KBM-7 (cell line): ENCODE results near the gene SPINT2.

Source experiments
- DNase-seq: peaks from one replicate; pipeline ENCODE4 v3.0.0-alpha.2; 2015
- in situ Hi-C: fragments of 300-500 bp; cut with MboI; formaldehyde crosslinking; loops from 2 replicates; pipeline ENCODE4 v1.14.3; 2020; ENCODE audit warnings: low sequenced_read_pairs, low pct_unique_long_range_greater_than_20kb, mixed read lengths

SPINT2 gene

DNA sequence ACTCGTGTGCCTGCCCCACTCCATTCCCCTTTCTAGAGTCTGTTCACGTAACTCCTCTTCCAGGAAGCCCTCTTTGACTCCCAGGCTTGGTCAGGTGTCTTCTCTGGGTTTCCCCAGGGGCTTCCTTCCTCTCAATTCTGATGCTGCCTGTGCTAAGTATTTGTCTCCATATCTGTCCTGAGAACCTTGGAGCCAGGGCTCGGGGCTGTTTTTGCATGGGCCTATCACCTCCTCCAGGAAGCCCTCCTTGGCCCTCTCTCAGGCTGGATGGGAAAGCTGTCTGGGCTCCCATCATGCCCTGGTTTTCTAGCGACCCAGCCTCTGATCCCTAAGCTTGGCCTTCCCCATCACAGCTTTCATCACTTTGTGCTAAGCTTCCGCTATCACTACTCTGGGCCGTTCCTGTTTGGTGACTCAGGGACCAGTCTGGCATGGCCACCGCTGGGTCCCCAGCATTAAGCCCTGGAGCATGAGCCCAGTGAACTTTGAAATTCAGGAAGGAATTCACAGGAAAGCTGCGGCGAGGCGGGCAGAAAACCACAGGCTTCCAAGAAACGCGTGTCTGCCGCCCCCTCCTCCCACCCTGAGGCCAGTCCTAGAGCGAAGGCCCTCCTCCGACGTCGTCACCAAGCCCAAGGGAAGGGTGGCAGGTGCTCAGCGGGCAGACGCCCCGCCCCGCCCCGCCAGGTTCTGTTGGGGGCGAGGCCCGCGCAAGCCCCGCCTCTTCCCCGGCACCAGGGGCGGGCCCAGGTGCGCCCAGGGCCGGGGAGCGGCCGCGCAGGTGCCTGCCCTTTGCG, 486 bp upstream of the SPINT2 start:
- DNase-seq: peak; percentile 90
- in situ Hi-C loops: no loop called here

DNA sequence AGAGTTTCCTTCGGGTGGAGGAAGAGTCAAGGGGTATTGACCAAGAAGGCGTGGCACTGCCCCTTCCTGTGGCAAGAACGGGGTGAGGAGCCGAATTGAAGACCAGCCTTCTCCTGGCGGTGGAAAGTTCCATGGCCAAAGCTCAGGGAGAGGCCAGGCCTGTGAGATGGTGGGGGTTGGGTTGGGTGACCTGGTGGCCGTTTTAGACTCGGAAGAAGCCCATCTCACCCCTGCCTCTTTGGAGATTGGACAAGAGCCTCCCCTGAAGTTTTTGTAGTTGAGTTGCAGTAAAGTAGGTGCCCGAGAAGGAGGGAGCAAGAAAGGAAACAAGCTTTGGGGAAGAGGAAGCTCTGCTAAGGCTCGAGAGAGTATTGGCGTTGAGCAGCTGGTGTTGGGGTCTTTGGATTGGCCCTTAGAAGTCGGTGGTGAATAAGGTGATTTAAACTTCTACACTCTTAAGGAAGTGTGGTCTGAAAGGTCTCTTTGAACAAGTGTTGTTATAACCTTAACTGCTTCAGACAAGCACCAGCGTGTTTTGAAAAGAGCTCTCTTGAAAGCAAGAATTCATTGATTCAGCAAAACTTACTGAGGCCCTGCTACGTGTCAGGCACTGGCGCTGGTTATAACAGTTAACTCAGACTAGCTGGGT, 964 bp downstream of the SPINT2 start:
- DNase-seq: peak; percentile 81
- in situ Hi-C loops: no loop called here

DNA sequence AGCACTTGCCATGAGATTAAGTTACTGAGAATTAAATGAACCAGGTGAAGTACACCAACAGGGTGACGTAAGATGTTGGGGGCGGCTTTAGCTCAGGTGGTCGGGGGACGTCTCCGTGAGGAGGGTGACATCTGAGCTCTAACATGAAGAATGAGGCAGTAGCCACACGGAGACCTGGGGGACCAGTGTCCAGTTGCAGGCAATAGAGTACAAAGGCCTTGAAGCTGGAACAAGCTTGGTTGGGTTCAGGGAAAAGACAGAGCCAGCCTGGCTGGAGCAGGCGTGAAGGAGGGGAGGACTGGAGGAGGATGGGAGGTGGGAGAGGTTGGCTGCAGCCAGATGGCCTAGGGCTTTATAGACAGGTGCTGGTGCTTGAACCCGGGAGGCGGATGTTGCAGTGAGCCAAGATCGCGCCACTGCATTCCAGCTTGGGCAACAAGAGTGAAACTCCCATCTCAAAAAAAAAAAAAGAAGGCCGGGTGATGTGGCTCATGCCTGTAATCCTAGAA, 1.6 kb downstream of the SPINT2 start:
- no peak for DNase-seq
- in situ Hi-C loops: no loop called here

DNA sequence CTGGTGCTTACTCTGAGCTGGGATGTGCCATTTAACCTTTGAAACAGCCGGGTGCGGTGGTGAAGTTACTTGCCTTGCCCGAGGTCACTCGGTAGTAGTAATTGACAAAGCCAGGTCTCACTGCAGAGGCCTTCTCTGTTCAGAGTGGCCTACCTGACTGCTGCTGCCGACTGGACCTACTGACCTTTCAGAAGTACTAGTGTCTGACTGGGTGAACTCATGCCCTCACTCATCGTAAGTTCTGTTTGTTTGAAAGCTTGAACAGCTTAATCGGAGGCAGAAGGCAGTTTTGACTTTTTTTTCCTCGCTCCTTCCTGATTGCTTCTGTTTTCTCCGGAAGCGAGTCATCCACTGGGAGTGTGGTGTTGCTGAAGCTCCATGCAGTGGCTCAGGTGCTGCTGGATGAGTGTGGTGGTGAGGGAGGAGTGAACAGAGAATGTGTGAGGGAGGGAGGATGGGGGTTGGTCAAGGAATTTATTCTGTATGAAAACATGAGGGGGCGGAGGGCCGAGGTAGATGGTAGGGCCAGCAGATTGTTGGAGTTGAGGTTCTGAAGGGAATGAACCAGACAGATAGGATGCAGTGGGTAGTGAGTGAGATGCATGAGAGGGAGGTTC, 2.7 kb downstream of the SPINT2 start:
- in situ Hi-C loops: no loop called here
- no peak for DNase-seq

DNA sequence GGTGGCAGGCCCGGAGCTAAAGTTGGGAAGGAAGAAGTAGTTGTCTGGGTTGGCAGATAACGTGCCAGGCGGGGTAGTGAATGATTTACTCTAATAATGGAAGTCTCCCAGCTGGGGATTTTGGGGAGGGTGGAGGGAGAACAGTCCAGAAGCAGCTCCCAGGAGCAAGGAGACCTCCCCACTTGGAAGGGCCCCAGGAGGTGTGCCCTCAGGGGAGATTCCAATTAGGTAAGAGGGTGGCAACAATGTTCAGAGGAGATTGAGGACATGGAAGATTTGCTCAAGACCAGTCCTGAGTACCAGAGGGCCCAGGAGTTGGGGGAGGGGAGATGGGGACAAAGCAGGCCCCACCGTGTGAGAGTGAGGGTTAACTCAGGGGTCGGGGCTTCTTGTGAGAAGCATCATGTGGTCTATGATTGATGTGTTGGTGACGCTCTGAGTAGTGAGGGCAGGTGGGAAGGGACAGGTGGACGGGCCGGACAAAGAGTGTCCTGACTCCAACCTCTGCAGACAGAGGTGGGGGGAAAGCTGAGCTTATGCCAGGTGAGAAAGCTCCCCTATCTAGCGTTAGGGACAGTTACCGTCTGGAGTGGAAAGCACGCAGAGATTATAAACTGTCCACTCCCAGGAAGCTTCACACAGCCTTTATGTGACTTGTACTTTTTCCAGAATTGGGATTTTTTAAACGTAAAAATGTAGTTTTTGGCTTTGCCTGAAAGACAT, 3.5 kb downstream of the SPINT2 start:
- in situ Hi-C loops: no loop called here
- DNase-seq: no peak

DNA sequence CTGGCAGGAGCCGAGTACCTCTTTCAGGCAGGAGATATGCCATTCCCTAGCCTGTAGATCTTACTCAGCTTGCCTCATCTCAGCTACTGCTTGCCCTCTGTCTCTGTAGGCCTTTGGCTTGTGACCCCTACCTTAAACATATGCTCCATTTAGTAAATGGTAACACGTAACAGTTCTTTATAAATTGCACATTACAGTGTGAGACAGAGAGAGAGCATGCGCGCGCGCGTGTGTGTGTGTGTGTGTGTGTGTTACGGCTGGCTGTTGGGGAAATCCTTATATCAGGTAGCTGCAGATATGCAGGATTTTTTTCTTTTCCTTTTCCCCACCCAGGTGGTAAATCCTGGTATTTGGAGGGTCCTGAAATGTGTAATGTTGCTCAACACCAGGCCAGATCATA, 4.2 kb downstream of the SPINT2 start:
- in situ Hi-C loops: no loop called here
- DNase-seq: no peak

DNA sequence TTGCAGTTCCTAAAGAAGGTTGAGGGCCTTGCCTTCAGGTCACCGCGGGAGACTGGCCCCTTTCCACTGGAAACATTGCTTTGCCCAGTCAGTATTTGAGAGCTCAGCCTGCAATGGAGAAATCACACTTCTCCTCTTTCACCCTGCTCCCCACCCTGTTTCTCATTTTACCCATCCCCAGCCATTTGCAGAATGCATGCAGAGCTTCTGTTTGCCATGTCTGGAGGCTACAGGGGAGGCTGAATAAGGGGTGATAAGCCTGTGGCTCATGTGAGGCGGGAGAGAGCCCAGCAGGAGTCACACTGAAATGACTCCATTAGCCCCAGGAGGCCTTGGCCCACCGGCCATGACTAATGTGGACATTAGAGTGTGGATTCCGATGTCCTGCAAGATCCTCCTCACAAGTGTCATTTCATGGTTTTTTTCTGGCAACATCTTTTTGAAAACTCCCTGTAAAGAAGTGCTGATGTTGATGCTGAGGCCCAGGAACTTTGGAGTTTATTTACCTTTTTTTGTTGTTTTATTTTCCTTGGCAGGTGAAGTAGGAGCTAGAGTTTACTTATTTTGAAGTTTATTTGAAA, 6.3 kb downstream of the SPINT2 start:
- in situ Hi-C loops: no loop called here
- DNase-seq: no peak

DNA sequence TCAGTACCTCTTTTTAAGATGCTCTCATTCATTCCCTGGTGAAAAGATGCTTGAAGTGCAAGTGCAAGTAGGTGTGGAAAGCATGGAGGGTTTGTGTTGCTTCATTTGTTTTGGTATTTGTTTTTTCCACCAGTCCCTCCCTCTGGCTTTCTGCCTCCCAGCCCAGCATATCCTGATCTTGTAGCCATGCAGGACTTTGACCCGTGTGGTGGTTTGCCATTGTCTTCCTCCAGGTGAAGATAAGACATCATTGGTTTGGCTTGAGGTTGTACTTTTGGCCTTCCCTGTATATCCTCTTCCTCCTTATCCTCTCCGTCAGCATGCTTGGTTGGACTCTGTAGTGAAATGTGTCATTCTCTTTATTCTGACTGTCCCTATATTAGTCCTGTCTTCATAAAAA, 9.1 kb downstream of the SPINT2 start:
- in situ Hi-C loops: no loop called here
- no peak for DNase-seq

DNA sequence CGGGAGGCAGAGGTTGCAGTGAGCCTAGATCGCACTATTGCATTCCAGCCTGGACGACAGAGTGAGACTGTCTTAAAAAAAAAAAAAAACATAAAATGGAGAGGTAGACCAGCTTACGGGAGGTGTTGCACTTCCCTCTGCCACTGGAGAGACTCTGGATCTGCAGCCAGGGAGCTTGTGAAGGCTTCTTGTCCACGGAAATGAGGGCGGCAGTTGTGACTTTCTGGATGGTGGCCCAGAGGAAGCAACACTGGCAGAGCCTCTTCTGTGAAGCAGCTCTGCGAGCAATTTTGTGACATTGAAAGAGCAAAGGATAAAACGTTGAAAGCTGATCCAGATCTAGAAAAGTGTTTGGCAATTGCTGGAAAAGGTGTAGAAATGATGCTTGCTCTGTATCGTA, 10.4 kb downstream of the SPINT2 start:
- in situ Hi-C loops: no loop called here

DNA sequence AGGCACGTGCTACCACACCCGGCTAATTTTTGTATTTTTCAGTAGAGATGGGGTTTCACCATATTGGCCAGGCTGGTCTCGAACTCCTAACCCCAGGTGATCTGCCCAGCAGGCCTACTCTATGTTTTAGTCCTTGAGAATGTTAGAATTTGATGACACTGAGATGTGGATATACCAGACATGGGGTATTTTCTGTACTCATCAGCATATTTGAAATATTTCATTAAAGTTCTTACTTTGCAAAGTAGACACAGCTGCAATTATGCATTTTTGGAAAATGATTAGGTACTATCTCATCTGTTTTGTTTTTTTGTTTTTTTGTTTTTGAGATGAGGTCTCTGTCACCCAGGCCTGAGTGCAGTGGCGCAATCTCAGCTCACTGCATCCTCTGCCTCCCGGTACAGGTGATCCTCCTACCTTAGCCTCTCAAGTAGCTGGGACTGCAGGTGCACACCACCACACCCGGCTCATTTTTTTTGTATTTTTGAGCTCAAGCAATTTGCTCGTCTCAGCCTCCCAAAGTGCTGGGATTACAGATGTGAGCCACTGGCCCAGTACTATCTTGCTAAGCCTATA, 12.7 kb downstream of the SPINT2 start:
- DNase-seq: no peak
- in situ Hi-C loops: no loop called here

More for the DNA sequence above, 10.4 kb downstream of the SPINT2 start:
- no peak for DNase-seq

DNA sequence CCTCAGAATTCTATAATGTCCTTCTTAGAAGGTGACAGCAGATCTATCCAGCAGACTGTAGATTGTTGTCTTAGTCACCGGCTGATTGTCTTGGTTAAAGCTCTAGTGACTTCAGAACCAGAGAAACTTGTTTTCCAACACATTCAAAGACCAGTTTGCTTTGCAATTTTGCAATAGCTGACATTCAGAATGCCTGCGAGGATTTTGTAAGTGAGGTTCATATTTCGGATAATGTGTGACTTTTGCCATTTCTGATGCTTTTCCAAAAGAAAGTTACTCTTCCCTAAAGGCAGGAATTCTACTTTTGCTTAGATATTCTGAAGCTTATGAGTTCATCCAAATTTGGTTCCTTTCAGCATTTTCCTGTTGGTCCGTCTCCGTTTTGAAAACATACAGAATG, 13.2 kb downstream of the SPINT2 start:
- DNase-seq: no peak
- in situ Hi-C loops: no loop called here

DNA sequence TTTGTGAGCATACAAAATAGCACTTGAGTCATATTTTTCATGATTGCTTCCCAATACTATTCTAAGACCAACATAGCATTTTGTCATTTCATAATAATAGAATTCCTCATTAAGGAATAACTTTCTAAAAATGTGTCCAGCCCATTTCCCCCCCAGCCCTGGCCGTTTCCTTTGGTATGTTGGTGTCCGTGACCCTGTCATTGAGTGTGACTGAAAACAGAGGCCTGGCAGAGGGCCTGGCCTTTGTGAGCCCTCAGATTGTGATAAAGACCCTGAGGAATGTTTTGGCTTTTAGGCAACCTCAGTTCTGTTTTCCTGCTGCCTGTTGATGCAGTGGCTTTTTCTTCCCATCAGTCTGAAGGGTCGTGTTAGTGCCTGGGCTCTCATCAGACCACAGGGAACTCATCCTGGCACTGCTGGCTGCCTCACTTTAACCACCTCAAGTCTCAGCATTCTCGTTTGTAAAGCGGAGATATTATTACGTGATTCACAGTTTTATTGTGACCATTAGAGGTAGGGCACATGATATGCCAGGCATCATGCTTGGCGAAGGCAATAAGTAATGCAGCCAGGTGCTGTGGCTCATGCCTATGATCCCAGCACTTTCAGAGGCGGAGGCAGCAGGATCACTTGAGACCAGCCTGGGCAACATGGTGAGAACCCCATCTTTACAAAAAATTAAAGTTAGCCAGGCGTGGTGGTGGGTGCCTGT, 13.8 kb downstream of the SPINT2 start:
- DNase-seq: no peak
- in situ Hi-C loops: no loop called here

DNA sequence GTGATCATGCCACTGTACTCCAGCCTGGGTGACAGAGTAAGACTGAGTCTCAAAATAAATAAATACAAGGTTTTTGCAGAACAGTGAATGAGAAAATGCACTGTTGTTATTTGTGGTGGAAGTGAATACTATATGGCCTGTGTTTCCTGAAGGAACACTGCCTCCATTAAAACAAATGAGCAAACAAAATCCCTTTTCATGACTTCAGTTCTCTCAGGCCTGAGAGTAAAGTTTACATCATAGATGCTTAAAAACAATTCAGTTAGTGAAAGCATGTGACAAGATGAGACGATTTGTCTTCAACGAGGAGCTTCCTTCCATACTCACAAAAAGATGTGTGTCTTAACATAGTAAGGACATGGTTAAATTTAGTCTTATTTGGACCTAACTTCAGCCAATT, 14.4 kb downstream of the SPINT2 start:
- in situ Hi-C loops: no loop called here
- DNase-seq: no peak

DNA sequence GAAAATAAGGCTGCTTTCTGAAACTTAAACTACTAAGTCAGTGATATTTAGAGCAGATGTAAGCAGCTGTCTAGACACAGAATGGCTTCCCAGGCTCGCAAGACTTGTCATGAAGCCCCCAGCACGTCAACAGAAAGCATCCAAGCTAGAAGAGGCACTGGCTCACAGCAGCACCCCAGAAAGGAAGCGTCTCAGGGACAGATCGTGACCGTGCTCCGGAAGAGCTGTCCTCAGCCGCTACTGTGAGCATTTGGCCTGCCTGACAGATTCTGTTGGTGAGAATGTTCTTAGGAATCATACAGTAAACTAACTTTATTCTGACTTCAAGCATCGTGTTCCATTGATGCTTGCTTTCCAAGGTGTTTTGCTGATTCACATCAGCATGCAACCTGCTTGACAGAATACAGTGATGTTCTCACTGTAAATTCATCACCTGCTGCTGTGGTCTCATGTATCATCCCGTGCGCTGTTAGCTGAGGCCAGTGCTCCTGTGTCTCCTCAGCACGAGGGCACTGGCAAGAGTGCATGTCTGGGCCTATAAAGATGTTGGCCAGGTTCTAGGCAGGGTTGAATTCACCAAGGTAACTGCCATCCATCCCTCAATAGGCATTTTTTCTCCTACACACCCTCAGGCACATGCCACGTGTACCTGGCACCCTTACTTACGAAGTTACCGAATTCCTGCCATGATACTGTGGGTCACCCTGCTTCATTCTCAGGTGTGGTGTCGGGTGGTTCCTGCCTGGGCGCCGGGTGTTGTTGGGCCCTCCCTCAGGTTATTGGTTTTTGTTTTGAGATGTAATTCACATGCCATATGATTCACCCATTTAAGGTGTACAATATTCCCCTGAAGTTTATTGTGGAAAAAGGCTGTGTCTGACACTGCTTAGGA, 15.9 kb downstream of the SPINT2 start:
- in situ Hi-C loops: no loop called here
- DNase-seq: no peak

DNA sequence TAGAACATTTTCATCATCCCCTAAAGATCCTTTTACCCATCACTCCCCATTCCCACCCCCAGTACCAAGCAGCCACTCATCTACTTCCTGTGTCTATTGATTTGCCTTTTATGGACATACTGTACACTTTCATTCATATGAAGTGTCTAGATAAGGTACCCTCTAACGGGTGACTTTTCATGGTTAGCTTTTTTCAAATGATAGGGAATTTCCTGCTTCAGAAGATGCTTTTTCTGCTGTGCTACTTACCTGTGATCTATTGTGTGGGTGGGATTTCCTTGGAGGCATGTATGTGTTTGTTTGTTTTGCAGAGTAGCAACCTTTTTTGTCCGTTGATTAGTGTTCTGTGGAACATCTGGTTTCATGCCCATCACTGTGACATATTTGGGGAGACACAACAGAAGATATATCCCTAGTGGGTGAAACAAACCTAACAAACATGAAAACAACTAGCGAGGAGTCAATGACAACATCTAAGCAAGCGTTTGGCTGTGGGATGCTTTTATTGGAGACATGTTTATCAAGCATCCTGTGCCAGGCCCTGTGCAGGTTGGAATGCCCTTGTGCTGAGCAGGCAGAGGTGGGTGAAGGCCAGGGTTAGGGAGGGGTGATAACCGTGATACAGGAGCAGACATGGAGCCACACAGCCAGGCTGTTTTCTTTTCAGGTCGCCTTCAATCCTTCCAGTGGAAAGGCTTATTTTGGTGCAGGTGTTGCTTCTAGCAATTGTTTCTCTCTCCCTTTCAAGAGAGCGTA, 17.6 kb downstream of the SPINT2 start:
- DNase-seq: no peak
- in situ Hi-C loops: no loop called here

DNA sequence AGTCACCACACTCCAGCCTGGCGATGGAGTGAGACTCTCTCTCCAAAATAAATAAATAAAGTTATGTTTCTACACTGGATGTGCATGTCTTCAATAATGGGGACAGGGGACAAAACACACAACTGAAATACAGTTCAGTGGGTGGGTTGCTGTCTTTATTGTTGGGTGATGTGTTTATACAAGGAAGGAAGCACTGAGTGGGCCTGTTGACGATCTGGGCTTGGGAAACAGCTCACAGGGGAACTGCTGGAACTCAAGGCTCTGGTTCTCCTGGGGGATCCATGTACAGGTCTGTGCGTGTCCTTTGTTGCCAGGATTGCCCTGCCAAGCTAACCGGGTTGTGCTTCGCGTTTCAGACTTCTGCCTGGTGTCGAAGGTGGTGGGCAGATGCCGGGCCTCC, 18.9 kb downstream of the SPINT2 start:
- in situ Hi-C loops: no loop called here
- DNase-seq: no peak

DNA sequence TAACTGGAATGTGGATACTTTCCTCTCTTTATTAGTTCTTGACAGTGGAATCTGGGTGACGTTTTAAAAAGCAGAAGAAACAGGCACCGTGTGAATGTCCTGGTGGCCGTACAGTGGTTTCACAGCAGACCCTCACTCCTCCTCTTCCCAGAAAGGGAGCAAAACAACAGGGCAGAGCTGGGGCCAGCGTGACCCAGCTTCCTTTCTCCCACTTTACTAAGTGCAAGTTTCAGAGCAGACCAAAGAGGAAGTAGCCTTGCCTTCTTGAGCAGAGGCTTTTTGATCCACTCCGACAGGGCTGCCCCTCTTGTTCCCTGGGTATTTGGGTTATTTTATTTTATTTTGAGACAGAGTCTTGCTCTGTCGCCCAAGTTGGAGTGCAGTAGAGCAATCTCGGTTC, 20.0 kb downstream of the SPINT2 start:
- in situ Hi-C loops: no loop called here
- peak; percentile 87 for DNase-seq
